BJ (cell line): Measurements from ENCODE around the gene KDM1A. TPM values are rescaled to one million over a fixed set of nuclear protein-coding genes. Genes with fewer than 3 reads are reported as not detected.

Experiments
- CTCF ChIA-PET: fragments of 350-600 bp; formaldehyde crosslinking; extraction: SDS; loops from one replicate; lab custom pipeline; 2021; ENCODE audit warnings: antibody characterized with exemption, inconsistent platforms; lab: Yijun Ruan, JAX
- POLR2A ChIA-PET: fragments of 300-600 bp; sonication (Branson Sonifier 250); formaldehyde crosslinking; extraction: SDS; loops from one replicate; lab custom pipeline; 2021; ENCODE audit warnings: antibody characterized with exemption; lab: Charles Lee
- DNase-seq: peaks from one replicate; pipeline ENCODE4 v3.0.0-alpha.2; 2011; ENCODE audit warnings: low read depth
- H3K27me3 ChIP-seq: 2 replicates; pipeline ENCODE4 v1.6.0; 2011; ENCODE audit warnings: low read length; ENCODE audit not compliant: control insufficient read depth, insufficient read depth
- H3K36me3 ChIP-seq: 2 replicates; pipeline ENCODE4 v1.5.1; 2011; ENCODE audit warnings: low read length; ENCODE audit not compliant: control insufficient read depth, insufficient read depth
- H3K4me3 ChIP-seq: 2 replicates; pipeline ENCODE4 v1.5.1; 2011; ENCODE audit warnings: low read depth, mild to moderate bottlenecking, control low read depth, low read length
- CTCF ChIP-seq: IDR thresholded peaks from 2 replicates; pipeline ENCODE4 v1.5.1; 2011; ENCODE audit warnings: low read depth, mild to moderate bottlenecking, control low read depth, inconsistent platforms, low read length, moderate library complexity; ENCODE audit not compliant: insufficient read depth
- polyA plus RNA-seq: library from polyadenylated mRNA; depleted of rRNA; stranded (reverse); fragments of >200 nt; gene quantifications from 2 replicates; pipeline ENCODE4 v1.2.3, GENCODE V29; 2011

KDM1A gene
- polyA plus RNA-seq, 1 experiment: 52.2 TPM

DNA sequence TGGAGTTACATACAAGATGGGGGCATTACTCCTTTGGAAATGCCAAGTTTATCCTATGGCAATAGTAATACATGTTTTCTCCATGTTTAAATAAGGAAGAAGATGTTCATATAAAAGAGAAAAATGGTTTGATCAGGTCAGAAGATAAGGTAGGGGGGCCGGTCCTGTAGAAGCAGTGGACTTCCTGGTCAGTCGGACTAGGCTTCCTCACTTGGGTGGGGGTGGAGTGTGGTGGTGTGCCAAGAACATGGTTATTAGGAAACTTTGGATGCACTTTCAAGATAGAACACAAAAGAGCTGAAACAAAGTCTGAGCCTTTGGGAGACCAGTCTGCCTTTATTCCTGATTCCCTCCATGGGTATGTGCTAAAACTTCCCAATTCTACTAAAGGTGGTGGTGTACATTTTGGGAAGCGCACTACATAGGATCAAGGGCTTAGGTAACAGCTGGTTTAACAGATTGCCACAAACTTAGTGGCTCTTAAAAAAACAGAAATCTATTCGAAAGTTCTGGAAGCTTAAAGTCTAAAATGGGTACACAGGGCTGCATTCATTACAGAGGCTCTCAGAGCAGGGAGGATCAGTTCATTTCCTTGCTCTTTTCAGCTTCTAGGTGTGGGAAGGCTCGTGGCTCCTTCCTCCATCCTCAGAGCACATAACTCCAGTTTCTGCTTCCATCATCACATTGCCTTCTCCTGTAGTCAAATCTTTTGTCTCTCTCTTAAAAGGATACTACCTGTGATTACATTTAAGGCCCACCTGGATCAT lies 64.6 kb downstream of the KDM1A start:
- POLR2A ChIA-PET: no interaction called here
- no peak for DNase-seq
- Histone ChIP-seq H3K36me3 (peaks cover 33% of the 10 kb centered on the region), H3K4me3 (no peak overlapping the region), H3K27me3 (no peaks in the 10 kb centered on the region)
- no peak for TF ChIP-seq CTCF
- CTCF ChIA-PET: interaction anchor here (2.9 kb wide), 1 partner anchor 101 kb away, joined by 10 read pairs; no protein-coding TSS in a partner anchor

- no peak for TF ChIP-seq CTCF
- H3K4me3 ChIP-seq: no peak overlapping the region
- POLR2A ChIA-PET: no interaction called here
- no peaks in the 10 kb centered on the region for H3K27me3 ChIP-seq
- peaks cover 36% of the 10 kb centered on the region for H3K36me3 ChIP-seq
- CTCF ChIA-PET: interaction anchor here (1.1 to 2.9 kb wide), 2 partner anchors 11 to 100 kb away, joined by 4 to 10 read pairs; no protein-coding TSS in a partner anchor
- no peak for DNase-seq
These were observed 65.6 kb downstream of the KDM1A start for GRCh38 chr1:23084880-23085279.

- no peak overlapping the region for H3K4me3 ChIP-seq
- POLR2A ChIA-PET: no interaction called here
- CTCF ChIA-PET: interaction anchor here (1.1 to 2.9 kb wide), 3 partner anchors 10 to 99 kb away, joined by 3 to 10 read pairs (median 4); no protein-coding TSS in a partner anchor
- DNase-seq: no peak
- no peak for TF ChIP-seq CTCF
- no peaks in the 10 kb centered on the region for H3K27me3 ChIP-seq
- H3K36me3 ChIP-seq: peaks cover 37% of the 10 kb centered on the region
These were observed 66.4 kb downstream of the KDM1A start for GRCh38 chr1:23085696-23086095.

DNA sequence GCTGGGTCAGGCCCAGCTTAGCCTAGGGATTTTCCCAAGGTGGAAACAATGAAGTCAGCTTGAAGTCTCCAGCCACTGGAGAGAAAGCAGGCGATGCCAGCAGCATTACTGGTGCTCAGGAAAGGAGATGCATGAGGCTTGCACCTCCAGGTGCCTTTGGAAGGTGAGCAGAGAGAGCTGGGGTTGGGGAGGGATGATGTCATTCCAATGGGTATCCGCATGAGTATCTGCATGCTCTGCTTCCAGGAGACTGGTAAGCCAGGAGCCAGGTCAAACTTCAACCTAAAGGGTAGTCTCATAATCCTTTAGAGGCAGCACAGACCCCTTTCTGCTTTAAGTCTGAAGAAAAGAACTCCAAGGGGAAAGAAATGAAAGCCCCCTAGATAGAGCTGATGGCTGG lies 68.8 kb downstream of the KDM1A start:
- ChIA-PET POLR2A (no interaction called here), CTCF (interaction anchor here (2.9 to 16.7 kb wide), 2 partner anchors 11 to 94 kb away, joined by 8 to 412 read pairs; no protein-coding TSS in a partner anchor)
- Histone ChIP-seq H3K36me3 (peaks cover 40% of the 10 kb centered on the region), H3K4me3 (no peak overlapping the region), H3K27me3 (no peaks in the 10 kb centered on the region)
- DNase-seq: no peak
- no peak for TF ChIP-seq CTCF

- Histone ChIP-seq H3K36me3 (peaks cover 33% of the 10 kb centered on the region), H3K27me3 (no peaks in the 10 kb centered on the region), H3K4me3 (no peak overlapping the region)
- CTCF ChIA-PET: interaction anchor here (1.3 to 16.7 kb wide), 2 partner anchors 9 to 92 kb away, joined by 8 to 412 read pairs; no protein-coding TSS in a partner anchor
- no peak for DNase-seq
- TF ChIP-seq CTCF: no peak
- POLR2A ChIA-PET: no interaction called here
These were observed 70.8 kb downstream of the KDM1A start for GRCh38 chr1:23090056-23090455.
